Stimulated activated CD8-positive, alpha-beta memory T cell treated with anti-CD3 and anti-CD28 coated beads, Interleukin-12 subunit alpha, Interleukin-12 subunit beta, amount 100 ng/mL, for 24 hours (primary cell): ENCODE measurements around the gene DEPDC1B.
"Not testable (repeated sequence)": the region's sequence is repeated elsewhere in the genome, so short reads cannot be mapped to it uniquely, and the experiment has no call there.

Experiments
- DNase-seq: peaks from one replicate; pipeline ENCODE4 v3.0.0-alpha.2; 2020; ENCODE audit errors: extremely low read depth

The DEPDC1B gene

GRCh38 chr5:60699288-60699608, 718 bp downstream of the DEPDC1B start:
- no peak for DNase-seq

DNA sequence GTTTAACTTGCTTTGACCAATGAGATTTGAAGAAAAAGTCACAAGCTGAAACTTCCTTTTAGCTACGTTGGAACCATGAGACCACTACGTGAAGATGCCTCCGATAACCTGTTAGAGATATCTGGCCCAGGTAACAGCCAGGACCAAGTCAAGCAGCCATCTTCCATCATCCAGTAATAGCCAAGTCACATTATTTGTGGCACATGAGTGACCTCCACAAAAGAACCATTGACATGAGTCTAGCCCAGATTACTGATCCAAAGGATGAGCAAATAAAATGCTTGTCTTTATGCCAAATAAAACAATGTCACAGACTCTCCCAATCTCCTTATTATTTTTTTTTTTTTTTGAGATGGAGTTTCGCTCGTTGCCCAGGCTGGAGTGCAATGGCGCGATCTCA, 1.6 kb downstream of the DEPDC1B start:
- DNase-seq: no peak

DNA sequence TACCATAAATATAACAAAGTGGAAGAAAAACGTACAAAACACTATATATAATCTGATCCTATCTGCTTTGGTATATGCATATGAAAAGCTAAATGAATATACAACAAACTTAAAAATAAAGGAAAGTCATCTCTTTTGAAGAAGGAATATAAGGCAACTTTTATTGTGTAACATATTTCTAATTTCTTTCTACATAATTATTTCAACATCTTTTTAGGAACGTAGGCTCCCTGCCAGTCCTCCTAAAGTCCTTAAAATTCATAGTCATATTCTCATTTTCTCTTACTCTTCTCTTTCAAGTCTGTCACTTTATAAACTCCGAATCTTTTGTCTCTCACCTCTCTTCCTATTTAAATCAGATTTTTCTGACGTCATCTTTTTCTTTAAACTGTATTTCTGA, 9.6 kb downstream of the DEPDC1B start:
- DNase-seq: no peak

DNA sequence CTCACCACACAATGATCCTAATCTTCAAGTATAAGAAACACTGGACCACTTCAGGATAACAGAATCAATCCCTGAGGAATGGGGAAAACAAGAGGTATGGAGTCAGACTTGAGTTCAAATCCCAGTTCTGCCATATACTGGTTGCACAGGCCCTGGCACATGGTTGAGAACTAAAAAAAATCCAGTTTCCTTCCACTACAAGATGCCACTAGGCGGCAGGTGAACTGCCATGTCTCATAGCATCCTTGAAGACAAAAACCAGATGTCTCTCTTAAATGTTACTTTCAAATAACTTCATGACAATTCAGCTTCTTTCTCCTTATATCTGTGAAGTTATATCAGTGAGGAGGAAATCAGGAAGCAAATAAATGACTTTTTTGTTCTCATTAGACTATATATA, 11.0 kb downstream of the DEPDC1B start:
- DNase-seq: no peak

DNA sequence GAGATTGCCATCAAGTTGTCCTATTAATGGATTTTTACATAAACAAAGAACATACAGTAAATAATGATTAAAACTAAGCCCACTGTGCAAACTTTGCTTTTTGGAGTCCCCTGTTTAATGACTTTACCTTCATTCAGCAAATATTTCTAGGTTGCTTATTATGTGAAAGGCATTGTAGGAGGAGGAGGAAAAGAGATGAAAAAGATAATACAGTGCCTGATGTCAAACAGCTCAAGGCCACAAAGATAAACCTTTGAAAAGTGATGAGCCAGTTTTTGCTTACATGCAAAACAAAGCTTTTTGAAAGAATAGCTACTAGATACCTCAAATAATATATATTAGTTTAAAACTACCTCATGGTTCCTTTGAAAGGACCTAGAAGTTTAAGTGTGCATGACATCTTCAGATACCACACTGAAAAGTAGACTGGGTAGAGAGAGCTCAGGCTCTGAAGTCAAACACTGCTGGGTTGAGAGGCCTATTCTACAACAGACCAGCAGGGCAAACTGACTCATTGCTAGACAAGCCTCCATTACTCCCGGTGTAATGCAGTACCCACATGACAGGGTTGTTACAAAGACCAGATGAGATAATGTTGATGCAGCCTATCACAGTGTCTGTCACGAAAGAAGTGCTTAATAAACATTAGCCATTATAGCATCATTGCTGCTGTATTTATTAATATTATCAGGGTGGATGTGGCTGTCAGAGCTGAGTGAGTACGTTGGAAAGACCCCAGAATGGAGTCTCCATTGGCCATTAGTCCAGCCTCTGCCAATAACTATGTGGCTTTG, 11.8 kb downstream of the DEPDC1B start:
- DNase-seq: no peak

DNA sequence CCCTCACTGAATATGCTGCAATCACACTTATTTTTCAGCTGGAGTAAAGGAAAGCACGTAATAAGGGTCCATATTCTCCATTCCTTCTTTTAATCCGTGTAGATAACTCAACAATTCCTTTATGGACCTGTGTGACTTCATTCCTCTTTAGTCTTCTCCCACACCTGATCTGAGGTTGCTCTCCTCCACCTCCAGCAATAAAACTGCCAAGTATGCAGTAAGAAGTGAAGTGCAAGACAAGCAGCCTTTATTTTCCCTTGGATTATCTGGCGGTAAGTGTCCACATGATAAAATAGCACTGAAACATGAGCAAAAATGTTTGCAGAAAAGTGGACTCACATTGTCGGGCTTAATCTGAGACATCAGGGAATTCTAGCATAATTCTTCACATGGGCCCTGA, 13.8 kb downstream of the DEPDC1B start:
- DNase-seq: no peak

DNA sequence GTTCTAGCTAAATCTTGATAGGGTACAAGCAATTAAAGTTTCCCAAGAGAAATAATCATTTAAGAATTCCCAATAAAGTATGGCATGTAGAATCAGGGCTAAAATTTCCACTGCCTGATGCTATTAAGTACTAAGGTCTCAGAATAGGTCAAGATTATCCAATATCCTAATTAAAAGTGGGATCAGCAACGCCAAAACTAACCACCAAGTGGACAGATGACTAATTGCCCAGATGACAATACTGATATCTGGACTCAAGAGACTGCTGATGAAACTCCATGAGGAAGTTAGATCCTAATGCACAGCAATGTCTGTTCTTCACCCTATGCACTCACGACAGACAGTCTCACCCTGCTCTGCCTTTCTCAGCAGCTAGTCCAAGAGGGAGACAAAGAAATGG, 14.3 kb downstream of the DEPDC1B start:
- DNase-seq: no peak

DNA sequence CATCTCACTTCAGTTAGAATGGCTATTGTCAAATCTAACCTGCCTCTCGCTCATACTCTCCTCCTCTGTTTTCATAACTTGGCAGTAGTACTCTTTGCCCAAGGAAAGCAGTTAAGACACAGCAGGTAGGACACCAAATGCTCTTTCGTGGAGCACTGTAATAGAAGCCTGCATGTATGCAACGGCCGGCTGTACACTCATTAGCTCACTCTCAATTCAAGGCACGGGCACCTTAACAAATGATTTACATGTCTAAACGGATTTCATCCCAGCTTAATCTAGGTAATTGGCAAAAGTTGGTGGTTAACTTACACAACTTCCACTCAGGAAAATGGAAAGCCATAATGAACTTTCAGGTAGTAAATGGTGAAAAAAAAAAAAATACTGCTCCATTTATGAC, 14.9 kb downstream of the DEPDC1B start:
- no peak for DNase-seq

DNA sequence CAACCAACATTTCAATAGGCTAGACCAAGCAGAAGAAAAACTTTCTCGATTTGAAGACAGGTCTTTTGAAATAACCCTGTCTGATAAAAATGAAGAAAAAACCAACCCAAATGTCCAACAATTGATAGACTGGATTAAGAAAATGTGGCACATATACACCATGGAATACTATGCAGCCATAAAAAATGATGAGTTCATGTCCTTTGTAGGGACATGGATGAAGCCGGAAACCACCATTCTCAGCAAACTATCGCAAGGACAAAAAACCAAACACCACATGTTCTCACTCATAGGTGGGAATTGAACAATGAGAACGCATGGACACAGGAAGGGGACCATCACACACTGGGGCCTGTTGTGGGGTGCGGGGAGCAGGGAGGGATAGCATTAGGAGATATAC, 18.0 kb downstream of the DEPDC1B start:
- DNase-seq: not testable (repeated sequence)

DNA sequence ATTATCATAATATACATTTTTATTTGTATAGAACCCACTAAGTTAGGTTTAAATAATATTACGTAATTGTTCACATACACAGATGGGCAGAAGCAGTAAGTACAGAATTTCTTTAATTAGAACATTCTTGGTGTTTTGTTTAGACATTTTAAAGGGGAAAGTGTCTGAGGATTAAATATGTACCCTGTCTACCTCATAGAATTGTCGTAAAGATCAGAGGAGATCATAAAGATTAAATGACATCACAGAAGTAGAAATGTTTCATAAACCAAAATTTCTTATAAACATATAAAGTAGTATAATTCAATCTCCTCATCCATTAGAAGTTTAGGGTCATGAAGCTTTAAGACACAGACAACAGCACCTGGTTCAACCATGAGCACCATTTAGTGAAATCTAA, 20.1 kb downstream of the DEPDC1B start:
- DNase-seq: no peak

DNA sequence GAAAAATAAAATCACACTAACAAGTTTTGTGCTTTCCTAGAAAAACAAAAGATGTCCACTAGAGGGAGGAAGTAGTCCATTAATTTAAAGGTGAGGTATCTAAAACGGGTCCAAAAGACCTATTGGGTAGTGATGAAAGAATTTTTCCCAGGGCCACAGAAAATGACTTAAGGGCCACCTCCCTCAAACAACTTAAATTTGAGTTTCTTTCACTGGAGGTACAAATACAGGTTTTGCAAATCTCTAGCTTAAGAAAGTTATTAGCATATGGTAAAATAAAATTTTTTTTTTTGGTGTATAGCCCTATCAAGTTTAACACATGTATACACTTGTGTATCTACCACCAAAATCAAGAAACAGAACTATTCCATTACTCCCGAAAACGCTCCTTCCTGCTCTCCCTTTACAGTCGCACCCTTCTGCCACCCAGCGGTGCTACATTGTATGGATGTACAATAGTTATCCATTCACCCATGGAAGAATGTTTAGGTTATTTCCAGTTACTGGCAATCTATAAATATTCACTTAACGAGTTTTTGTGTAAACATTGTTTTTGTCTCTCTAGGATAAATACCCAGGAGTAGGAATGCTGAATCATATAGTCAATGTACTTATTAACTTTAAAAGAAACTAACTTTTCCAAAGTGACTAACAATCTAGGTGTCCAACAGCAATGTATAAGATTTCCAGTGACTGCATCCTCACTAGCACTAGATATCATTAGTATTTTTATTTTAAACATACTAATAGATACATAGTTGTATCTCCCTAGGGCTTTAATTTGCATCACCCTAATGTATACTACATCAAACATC, 21.9 kb downstream of the DEPDC1B start:
- no peak for DNase-seq

- DNase-seq: no peak
Measured at GRCh38 chr5:60675286-60675685, 24.7 kb downstream of the DEPDC1B start.

- DNase-seq: no peak
Measured at GRCh38 chr5:60674251-60675069, 25.5 kb downstream of the DEPDC1B start.

DNA sequence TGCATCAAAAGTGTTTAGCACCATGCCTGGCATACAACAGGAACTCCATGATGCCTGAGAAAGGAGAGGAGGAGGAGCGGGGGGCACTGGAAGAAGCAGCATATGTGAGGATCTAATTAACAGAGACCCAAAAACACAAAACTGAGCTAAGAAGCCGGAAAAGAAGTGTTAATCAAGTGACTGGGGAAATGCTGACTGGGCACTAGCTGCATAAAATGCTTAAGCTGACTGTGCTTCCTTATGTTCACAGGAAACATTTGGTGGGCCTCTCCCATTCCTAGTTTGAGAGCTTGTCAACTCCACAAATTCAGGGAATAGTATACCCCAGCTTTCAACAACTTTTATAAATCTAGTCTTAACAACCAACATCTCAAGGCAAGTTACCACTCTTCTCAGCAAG, 26.6 kb downstream of the DEPDC1B start:
- no peak for DNase-seq

- no peak for DNase-seq
Measured at GRCh38 chr5:60672693-60673264, 27.2 kb downstream of the DEPDC1B start.

DNA sequence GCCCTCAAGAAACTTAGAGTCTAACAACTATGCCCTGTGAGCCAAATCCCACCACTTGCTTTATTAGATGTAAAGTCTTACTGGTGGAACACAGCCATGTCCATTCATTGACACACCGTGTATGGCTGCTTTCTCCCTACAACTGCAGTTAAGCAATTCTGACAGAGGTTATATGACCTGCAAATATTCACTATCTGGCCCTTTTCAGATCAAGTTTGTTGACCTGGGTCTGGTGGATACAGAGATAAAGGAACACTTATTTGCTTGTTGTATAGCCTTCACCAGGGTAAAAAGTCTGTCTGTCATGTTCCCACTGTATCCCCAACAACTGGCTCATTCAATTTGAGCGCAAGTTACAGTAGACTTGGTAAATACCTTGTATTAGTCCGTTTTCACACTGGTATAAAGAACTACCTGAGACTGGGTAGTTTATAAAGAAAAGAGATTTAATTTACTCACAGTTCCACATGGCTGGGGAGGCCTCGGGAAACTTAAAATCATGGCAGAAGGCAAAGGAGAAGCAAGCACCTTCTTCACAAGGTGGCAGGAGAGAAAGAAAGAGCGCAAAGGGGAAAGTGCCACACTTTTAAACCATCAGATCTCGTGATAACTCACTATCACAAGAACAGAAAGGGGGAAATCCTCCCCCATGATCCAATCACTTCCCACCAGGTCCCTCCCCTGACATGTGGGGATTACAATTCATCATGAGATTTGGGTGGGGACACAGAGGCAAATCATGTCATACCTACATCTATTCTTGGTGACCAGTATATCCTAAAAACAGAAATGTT, 27.9 kb downstream of the DEPDC1B start:
- DNase-seq: no peak

- no peak for DNase-seq
Measured at GRCh38 chr5:60670749-60671148, 29.2 kb downstream of the DEPDC1B start.

DNA sequence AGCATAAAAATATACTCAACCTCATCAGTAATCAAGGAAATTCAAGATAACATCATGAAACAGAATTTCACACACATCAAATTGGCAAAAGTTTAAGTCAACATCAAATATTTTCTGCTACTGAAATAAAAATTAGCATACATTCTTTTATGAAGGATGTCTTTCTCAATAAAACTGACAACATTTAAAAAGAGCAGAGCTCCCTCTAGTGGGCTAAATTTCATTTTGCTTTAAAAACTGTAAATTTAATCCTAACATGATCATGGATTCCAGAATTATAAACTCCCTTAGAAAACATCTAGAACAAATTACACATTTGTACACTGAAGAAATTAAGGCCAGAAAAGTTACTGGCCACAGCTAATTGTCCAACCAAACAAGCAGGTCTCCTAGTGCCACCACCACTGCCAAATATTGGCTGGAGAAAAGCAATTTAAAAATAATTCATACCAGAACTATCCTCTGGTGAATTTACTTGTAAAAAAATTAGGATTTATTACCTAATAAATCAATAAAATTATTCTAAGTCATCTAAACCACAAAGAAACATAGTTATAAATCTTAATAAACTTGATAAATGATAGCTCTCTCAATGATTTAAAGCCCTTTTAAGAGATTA, 31.2 kb downstream of the DEPDC1B start:
- DNase-seq: no peak

DNA sequence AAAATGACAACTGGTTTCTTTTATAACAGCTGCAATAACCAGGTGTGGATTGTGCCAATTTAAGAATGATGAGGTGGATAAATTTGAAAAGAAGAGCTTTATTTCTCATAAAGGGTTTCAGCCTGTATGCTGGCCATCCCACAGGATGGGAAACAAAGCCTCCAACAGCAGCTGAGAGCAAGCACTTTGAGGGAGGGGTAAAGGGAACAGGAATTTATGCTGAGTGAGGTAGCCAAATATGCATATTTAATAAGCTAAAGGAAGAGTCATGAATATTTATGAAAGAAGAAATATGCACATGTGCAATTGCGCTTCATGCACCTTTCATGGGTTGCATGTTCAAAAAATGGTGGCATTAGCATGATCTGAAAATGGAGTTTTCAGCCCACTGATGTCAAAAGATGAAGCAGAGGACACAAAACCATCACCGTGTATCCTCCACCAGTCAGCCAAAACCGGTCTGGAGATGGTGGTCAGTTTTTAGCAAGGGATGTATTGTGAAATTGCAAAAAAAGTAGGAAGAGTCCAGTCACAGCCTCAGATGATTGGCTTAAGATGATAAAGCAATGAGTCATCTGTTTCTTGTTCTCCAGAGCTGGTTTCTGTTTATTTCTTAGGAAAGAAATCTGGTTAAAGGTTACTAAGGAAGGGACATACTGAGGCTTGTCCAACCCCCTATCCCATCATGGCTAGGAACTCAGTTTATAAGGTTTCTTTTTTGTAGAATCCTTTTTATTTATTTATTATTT, 47.9 kb downstream of the DEPDC1B start:
- no peak for DNase-seq

GRCh38 chr5:60649288-60649917, 50.6 kb downstream of the DEPDC1B start:
- no peak for DNase-seq
